Ramos (cell line): Measurements from ENCODE around the gene TIMM8A.
"Not testable (repeated sequence)": the region's sequence is repeated elsewhere in the genome, so short reads cannot be mapped to it uniquely, and the experiment has no call there.

Source experiments
- in situ Hi-C: fragments of 300-500 bp; cut with MboI; formaldehyde crosslinking; loops from one replicate; pipeline ENCODE4 v1.14.3; 2022; ENCODE audit warnings: low sequenced_read_pairs; ENCODE audit not compliant: unreplicated experiment

TIMM8A gene

DNA sequence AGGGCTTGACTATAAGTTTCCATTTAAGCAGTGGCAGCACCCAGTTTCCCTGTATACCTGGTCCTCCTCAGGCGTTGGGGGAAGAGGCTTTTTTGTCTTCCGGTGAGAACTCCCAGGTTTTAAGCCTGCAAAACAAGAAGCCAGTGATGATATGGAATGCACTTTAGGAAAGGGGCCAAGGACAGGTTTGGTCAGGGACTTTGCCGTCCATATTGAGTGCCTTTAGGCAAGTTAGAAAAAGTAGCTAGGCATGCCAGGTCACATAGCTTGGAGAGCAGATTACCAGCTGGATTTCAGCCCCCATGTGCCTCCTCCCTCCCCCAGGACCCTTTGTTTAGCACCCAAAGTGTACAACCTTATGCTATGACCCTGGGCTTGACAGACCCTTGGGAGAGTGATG is 13.6 kb upstream of the TIMM8A start:
- in situ Hi-C loops: no loop called here

DNA sequence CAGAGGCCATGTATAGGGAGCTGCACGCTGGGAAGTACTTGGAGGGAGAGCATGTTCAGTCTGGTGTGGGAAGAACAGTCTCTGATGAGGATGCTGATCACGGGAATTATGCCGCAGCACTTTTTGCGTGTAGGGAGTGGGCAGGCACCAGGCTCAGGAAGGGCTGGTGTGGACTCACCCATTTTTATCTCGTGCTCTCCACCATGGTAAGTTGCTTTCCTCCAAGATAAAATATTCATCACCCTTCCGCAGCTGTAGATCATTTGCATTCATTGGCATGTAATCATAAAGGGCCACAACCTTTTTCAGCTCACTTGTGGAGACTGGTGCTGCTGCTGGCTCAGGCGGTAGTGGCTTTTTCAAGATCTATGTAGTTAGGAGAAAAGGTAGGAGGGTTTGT is 11.8 kb upstream of the TIMM8A start:
- in situ Hi-C loops: no loop called here

DNA sequence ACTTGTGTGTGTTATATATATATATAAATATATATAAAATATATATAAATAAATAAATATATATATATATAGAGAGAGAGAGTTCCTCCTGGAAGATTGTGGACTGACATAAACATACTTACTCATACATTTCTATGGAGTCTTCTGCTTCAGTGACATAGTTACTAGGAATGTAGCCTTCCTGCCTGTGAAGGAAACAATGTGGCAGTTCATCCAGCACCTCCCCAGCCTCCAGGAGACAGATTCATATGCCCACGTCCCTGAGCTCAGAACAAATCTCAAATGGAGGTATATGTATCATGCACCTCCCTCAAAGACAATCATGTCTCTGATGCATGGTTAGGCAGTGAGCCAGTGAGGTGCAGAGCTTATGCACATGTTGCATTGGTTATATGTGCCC is 11.4 kb upstream of the TIMM8A start:
- in situ Hi-C loops: no loop called here

DNA sequence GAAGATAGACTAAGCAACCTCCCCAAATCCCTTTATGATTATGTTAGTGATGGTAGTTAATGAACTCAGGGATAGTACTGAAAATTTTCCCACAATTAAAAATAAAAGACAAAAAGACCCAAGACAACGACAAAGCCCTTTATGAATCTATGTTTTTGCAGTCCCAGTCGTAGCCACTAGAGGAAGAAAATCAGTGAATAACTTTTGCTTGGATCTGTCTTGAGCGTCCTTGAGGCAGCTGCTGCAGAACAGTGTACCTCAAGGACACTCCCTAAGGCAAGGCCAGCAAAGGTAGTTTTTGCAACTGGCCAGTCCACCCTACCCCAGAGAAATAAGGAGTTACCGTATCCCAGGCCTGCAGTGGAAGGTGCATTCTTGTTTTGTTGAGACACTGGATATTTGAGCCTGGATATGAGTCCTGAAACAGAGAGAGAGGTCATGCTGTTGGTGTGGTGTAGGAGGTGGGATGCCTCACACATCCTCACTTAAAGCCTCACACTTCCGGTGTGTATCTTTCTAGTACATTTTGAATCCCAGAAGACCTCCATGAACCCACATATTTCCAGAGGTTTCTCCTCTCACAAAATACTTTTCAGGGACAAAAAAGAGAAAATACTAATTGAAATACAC is 8.7 kb upstream of the TIMM8A start:
- in situ Hi-C loops: no loop called here

DNA sequence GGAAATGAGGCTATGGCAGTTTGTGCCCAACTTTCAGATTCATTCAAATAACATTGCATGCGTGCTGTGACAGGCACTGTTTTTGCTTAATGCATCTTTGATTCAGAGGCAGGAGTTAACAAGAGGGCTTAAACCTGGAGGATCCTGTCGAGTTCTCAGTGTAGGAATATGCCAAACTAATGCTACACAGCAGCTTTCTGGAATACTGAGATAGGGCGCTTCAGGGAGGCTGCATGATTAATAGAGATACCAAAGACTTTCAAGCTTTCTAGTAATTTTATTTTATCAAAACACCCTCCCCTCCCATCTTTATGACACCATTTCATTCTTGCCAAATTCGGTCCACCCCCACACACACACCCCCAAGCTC is 636 bp upstream of the TIMM8A start:
- in situ Hi-C loops: no loop called here

DNA sequence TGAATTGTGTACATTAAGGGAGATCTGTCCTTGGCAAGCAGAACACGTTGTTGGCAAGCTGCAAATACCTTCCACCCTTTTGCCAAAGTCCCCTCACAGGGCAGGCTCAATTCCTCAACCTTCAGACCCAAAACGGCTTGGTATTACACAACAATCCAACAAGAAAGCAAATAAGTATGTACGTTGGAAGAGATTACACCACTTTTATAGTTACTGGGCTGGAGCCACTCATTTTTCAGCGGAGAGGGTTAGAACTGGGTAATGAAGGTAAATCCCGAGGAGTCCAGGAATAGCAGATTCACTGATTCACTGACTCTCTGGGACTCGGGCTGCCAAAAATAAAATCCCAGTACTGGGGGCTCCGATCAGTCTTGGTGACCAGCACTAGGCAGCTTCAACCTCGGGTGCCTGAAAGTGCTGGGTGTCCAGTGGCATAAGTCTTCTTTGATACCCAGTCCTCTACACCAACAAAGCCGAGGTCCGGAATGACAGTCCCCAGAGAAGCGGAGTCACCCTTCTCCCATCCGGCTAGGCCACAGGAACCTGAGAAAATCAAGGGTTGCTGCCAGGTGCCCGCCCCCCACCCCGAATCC is 587 bp downstream of the TIMM8A start:
- in situ Hi-C loops: no loop called here

DNA sequence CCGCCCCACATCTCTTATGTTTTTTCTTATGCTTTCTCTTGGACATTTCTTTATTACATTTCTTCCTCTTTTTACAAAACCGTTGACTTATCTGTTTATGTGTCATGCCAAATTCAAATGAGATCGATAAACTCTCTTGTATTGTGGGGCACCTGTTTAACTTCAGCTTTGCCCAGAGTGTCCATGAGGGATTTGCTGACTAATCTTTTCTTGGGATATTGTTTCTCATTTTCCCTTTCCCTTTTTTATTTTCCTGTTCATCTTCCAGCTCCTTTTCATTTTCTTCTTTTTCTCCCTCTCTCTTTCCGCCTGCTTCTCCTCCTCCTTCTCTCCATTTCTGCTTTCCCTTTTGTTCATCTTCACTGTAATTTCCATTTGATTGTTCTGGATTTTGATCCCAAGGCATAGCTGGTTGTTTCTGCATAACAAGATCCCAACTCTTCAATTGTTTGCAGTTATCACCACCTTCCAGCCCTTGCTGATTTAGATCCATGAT is 10.7 kb downstream of the TIMM8A start:
- in situ Hi-C loops: no loop called here

DNA sequence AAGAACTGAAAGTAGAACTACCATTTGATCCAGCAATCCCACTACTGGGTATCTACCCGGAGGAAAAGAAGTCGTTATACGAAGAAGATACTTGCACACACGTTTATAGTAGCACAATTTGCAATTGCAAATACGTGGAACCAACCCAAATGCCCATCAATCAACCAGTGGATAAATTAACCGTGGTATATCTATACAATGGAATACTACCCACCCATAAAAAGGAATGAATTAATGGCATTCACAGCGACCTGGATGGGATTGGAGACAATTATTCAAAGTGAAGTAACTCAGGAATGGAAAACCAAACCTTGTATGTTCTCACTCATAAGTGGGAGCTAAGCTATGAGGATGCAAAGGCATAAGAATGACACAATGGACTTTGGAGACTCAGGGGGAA is 14.2 kb downstream of the TIMM8A start:
- in situ Hi-C loops: not testable (repeated sequence)

DNA sequence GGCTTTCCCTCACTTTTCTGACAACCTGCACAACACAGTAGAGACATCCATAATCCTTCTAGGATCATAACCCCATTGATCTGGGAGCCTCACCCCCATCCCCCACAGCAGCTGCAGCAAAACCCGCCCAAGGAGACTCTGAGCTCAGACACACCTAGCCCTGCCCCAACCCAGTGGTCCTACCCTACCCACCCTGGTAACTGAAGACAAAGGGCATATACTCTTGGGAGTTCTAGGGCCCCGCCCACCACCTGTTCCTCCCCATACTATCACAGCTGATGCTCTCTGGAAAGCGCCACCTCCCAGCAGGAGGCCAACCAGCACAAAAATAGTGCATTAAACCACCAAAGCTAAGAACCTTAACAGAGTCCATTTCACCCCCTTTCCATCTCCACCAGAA is 21.9 kb downstream of the TIMM8A start:
- in situ Hi-C loops: not testable (repeated sequence)

DNA sequence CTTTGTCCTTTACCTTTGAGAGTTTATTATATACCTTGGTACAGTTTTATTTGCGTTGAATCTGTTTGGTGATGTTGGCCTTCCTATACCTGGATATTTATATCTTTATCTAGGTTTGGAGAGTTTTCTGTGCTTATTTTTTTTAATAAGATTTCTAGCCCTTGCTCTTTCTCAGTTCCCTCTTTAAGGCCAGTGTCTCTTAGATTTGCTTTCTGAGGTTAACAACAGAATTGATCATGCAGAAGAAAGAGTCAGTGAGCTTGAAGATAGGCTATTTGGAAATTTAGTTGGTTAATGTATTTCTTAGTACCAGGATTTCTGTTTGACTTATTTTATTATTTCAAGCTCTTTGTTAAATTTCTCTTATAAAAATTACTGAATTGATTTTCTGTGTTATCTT is 44.8 kb downstream of the TIMM8A start:
- in situ Hi-C loops: no loop called here
